CD4-positive, alpha-beta T cell treated with Interleukin-21 for 1 hour (primary cell): ENCODE data around the gene LMOD1.
"Not testable (repeated sequence)": the region's sequence is repeated elsewhere in the genome, so short reads cannot be mapped to it uniquely, and the experiment has no call there.

Experiments
- DNase-seq: peaks from one replicate; pipeline ENCODE4 v3.0.0-alpha.2; 2020

The LMOD1 gene

DNA sequence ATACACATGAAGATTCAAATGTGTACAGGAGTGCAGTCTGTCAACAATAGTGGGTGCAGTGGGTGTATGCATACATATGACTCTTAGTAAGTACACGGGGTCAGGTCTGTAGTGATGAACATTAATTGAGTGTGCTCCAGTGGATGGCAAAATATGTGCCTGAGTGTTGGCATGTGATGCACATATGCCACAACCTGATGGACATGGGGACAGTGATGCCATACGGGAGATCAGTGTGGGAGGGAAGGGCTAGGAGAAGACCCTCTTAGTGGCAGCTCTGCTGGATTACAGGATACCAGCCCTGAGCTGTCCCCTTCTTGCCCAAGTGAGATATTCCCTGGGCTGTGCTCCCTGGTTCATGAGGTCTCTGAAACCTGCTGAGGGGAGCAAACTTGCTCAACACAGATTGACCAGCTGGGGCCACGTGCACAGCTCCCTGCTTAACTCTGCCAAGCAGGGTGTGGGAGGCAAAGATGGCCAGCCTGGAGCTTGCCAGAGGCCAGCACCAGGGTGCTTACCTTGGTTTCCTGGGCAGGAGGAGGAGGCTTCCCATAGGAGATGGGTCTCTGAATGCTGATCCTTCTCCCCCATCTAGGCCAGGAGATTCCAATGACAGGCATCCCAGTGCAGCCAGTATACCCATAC lies 55.4 kb downstream of the LMOD1 start:
- DNase-seq = no peak

DNA sequence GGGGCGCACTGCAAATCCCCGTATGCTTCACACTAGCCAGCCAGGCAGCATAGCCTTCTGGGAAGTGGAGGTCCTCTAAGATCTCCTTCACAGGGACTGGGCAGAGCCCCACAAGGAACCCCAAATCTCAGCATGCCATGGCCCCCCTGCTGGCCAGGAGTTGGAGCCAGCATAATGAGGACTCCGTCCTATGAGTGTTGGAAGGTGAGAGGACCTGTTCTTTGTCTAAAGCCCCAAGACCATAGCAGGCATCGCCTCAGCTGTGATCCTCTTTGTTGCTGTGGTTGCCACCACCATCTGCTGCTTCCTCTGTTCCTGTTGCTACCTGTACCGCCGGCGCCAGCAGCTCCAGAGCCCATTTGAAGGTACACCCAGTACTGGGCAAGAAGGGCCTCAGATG lies 56.1 kb downstream of the LMOD1 start:
- no peak for DNase-seq

DNA sequence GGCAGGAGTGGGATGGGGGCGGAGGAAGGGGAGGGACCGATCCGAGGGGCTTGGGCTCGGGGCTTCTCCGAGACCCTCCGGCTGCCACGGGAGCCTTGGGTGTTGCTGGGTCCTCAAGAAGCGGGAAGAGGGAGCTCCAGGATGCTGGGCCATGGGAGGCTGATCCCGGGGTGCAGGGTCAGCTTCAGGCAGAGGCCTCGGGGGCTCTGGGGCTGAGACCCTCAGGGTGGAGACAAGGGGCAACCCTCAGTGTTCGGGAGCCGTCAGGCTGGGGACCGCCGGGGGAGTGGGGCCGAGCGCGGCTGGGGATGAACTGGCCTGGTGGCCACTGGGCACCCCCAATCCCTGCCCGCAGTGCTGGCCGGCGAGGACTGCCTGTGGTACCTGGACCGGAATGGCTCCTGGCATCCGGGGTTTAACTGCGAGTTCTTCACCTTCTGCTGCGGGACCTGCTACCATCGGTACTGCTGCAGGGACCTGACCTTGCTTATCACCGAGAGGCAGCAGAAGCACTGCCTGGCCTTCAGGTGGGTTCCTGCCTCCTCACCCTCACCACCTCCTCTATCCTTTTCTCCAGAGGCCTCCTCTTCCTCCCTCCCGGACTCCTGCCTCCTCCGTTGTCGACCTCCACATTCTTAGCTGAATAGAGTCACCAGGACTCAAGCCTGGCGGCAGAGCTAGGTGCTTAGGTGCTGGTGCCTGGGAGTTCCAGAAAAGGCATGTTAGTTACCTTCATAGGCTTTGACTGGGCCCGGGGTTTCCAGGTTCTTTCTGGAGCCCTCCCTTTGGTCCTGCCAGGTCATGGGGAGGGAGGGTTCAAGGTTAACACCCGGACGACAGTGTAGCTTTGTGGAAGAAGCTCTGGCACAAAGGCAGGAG lies 57.0 kb downstream of the LMOD1 start:
- no peak for DNase-seq

DNA sequence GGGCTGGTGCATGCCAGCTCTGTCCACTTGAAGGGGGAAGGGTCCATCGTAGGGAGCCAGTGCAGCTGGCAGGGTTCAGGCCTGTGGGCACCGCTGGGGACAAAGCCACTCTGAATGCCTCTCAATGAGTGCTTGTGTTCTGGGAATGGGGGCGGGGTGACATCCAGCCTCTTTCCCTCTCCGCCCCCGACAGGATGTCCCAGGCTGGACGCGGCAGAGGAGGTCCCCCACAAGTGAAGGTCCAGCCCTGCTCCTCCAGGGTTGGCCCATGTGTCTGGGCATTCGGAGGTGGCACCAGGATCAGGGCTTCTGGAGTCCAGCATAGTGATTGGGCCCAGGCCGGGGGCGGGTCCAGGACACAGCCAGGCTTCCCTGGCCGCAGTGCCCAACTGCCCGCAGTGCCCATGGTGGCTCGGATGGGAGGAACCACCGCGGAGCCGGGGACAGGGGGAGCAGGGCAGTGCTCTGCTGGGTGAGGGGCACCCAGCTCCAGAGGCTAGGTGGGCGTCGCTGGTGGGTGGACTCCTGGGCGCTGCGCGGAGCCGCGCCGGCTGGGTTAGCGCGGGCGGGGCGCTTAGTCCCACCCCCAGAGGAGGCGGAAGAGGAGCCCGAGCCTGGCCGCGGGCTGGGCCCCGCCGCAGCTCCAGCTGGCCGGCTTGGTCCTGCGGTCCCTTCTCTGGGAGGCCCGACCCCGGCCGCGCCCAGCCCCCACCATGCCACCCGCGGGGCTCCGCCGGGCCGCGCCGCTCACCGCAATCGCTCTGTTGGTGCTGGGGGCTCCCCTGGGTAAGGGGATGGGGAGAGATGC lies 57.9 kb downstream of the LMOD1 start, which contains the start of gene SHISA4:
SHISA4 (plus strand) TSS at position 617 of the 808 bp plus-strand sequence; CDS start at position 714, 97 bp downstream.
- no peak for DNase-seq

DNA sequence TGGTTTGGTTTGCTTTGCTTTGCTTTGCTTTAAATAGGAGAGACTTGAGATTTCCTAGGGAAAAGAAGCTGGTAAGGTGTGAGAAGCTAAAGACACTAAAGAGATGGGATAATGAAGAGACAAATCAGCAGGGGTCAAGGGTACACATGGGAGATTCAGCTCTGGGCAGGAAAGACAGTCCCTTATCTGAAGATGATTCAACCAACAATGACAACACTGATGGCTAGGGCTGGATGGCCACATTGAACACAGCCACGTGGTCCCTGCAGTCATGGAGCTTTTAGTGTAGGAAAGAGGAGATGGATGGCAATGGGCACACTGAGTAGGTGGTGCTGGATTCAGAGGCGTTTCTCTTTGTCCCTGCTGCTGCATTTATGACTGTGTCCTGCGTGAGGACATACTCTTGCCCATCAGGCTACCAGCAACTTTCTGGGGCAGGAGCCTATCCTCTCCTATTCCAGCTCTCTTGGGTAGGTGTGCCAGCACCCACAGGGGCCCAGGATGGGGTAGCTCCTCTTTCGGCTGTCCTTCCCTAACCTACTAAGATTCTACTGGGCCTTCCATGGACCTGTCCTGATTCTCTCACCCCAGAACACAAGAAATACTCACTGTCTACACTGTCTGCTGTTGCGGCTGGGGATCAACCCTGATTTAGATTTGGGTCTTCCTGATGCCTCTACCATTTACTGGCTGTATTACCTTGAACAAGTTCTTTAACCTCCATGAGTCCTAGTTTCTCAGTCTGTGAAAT lies 59.1 kb downstream of the LMOD1 start:
- DNase-seq = no peak

DNA sequence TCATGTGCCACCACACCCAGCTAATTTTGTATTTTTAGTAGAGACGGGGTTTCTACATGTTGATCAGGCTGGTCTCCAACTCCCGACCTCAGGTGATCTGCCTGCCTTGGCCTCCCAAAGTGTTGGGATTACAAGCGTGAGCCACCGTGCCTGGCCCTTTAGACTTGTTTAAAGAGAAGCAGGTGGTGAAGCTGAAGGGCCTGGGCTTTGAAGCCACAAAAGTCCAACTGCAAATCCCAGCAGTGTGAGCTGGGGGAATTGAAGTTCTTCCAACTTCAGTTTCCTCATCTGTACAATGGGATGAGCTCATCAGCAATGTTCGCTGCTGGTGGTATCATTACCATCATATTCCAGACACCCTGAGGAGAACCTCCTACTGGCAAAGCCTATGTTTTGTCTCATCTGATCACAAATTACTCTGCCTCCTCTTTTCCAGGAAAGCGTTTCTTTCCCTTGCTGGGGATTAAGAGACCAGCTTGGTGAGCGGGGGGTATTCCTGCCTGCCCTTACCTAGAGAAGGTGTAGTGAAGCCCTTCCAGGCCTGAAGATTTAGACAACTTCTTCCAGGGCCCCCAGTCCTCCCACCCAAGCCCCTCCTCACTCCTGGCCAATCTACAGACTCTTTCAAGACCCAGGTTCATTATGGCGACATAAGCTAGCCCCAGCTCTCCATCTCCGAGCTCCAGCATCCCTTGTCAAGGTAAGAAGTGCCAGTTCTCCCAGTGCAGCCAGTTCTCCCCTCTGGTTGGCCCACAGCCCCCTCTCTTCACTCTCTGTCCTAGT lies 60.1 kb downstream of the LMOD1 start:
- DNase-seq = no peak

DNA sequence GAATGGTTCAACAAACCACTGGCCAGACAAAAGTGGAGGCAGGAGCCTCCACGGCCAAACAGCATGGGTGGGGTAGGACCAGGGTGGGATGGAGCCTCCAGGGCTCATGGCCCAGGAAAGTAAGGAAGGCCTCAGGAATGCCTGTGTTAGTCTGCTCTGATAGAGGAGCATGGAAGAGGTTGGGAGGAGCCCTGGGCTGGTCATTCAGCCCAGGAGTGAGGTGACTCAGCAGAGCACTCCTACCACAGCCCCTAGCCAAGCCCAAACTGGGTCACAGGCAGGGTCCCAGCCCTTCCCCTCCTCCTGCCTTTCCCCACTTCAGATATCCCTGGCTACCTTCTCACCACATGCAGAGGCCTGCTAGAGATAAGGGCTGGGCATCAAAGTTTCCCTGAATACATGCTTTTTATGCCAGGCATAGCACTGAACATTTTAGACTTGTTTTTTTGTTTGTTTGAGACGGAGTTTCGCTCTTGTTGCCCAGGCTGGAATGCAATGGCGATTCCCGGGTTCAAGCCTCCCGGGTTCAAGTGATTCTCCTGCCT lies 60.7 kb downstream of the LMOD1 start:
- no peak for DNase-seq

DNA sequence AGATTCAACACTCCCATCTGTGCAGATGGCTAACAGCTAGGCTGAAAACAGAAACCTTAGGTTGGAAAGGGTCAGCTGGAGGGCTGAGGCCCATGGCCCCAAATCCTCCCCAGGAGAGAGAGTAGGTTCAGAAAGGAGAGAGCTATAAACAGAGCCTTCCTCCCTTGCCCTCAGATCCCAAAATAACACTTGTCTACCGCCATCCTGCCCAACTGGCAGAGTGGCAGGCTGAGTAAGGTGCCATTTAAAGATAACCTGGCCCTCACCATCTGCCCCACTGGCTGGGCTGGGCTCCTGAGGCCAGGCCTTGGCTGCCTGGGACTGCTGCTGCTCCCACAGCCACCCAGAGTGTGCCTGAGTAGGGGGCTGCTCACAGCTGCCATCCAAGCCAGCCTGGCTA lies 61.9 kb downstream of the LMOD1 start:
- no peak for DNase-seq

DNA sequence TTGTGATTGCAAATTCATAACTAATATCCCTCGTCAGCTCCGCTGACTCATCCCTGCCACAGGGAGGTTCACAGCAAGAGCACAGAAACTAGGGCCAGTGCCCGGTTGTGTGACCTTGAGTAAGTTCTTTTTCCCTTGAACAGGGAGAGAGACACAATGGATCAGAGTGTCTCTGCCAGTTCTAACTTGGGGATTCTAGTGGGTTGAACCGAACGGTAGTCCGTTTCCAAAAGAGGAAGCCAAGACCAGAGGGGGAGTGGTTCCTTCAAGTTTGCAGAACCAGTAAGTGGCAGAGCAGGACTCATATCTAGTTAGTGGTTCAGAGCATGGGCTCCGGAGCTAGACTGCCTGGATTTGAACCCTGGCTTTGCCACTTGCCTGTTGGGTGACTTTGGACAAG lies 62.6 kb downstream of the LMOD1 start:
- DNase-seq = peak; percentile 14

DNA sequence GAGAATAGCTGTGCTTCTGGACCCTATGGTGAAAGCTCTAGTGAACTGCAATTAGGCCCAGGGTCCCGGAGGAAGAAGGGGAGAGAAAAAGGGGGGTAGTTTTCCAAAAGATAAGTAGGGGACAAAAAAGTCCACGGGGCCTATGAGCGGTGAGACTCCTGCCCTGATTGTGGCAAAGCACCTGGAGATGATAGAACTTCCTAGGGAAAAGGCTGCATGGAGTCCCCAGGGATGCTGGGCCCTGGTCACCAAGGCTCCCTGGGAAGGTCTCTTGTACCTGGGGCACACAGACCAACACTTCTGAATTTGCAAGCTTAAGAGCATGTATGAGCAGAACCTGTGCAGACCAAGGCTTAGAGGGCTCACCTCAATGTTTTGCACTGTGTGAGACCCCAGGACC lies 63.1 kb downstream of the LMOD1 start:
- no peak for DNase-seq

DNA sequence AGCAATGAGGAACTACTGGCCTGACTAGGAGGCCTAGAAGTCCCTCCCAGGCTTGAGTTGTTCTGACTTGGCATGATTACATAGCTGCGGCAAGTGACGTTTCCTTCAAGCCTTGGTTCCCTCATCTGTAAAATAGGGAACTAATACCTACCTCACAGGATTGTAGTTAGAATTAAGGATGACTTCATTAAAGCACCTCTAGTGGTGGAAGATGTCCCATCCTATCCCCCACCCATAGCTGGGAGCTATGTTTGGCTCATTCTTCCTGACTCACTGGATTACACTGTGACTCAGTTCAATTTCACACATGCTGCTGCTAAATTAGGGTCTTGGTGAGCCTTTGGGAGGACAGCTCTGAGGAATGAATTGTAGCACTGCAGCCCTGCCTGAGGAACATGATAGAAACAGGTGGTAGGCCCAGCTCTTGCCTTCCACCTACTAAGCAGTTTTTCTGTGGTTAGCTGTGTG lies 63.6 kb downstream of the LMOD1 start:
- peak; percentile 33 for DNase-seq

DNA sequence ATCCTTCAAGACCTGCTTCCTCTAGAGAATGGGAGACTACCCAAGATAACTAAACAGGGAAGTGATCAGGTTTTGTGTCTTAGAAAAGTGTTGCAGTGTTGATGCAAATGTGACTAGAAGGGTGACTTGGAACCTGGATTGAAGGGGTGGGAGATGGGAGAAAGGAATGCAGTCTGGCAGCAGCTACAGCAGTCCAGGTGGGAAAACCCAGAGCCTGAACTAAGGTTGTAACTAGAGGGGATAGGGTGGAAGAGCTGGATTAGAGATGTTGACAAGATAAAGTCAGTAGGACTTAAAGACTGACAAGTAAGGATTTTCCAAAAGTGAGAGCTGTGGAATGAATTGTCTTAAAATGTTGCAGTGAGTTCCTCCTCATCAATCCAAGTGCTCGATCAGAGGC lies 64.7 kb downstream of the LMOD1 start:
- no peak for DNase-seq

DNA sequence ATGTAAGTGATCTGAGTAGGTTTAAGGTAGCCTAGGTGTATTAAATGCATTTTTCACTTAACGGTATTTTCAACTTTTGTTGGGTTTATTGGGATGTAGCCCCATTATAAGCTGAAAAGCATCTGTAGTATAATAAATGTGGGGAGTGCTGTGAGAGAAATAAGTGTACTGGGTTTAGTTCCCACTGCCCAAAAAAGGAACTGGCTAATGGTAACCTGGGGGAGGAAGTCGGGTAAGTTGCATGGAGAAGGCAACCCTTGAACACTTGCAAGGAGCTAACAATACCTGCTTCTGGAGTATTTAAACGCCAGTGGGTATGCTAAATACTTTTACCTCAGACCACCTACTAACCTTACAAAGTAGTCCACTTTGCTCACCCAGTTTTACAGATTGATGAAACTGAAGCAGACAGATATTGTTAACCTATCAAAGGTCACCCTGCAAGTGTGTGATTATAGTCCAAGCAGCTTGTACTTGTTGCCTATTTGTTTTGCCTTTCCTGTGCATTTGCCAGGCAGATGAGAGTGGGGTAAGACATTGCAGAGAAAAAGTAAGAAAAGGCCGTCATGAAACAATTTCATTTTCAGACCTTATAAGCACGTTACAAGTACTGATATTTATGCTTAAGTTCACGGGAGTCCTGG lies 65.3 kb downstream of the LMOD1 start:
- DNase-seq = no peak

DNA sequence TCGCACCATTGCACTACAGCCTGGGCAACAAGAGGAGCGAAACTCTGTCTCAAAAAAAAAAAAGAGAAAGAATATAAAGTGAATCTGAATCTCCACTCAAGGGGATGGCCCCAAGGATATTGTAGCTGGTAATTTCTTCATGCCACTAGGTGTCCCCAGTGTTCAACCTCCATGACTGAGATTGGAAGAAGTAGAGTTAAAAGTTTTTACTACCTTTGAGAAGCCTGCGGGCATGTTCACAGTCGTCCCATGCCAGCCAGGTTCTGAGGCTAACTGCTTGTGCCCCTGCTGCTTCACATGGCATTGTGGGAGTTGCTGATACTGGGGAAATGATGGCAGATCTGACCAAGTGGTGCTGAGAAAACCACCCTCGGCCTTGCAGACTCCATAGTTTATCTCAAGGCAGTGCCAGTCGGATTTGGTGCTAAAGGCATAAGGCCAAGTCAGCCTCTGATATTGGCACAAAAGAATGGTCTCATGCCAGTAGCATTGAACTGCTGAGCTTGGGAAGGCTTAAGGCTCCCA lies 68.4 kb downstream of the LMOD1 start:
- peak; percentile 19 for DNase-seq

DNA sequence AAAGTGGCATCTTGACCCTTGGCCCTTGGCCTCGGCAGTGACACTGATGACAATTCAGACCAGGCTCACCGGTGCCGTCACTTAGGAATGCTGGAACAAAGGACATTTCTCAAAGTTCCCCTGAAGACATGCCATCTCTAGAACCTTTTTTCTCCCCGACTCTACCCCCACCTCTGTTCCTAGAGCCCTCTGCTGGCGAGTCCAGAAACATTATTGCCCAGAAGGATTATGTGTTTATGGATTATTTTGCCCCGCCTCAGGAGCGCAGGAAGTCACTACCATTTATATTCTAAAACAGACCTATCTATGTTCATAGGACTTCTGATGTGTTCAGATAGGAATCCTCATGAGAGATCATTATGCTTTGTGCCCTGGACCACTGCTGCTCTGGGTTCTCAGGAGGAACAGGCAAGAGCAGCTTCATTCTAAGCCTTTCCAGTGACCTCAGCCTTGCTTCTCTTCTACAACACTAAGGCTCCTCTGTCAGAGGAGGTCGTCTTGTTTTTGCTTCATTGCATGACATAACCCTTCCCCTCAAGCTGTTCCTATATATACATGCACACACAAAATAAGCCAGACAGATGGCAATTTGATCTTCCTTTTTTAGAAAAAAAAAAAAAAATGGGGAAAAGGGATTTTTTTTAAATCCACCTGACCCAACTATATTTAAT lies 70.1 kb downstream of the LMOD1 start:
- no peak for DNase-seq

DNA sequence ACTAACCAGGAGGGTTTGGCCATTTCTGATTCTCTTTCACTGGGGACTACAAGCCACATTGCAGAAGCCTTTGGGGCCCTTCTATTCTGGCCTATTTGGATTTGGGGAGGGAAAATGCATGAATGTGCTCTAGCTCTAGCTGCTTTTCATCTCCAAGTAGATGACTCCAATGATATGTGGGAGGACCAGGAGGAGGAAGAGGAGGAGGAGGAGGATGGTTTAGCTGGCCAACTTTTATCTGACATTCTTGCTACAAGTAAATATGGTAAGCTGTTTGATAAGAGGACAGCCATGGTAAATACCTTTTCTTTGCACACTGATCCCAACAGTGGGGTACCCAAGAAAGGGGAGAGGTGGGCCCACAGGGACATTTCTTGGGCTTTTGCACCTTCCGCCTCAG lies 71.7 kb downstream of the LMOD1 start:
- DNase-seq = no peak

DNA sequence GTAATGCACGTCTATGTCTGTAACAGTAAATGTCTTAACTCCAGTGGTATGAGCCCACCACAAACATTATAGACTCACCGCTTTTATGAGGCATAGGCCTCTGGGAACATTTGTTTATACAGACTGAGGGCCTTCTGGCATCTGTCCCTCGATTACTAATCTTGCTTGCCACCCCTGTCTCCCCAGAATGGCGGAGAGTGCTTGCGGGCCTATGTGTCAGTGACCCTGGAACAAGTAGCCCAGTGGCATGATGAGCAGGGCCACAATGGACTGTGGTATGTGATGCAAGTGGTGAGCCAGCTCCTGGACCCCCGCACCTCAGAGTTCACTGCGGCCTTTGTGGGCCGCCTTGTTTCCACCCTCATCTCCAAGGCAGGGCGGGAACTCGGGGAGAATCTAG lies 76.0 kb downstream of the LMOD1 start:
- no peak for DNase-seq

DNA sequence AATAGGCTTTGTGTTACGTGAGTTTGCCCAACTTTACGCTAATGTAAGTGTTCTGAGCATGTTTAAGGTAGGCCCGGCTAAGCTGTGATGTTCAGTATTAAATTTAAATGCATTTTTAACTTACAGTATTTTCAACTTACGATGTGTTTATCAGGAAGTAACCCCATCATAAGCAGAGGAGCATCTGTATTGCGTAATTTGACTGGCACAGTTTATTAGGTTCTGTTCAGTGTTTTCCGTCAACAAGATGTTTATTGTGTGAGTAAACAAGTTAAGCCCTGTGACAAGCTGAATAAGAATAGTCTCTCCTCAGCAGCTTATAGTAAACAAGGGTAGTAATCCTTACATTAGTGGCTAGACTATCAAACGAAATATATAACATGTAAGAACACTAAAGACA lies 84.9 kb downstream of the LMOD1 start:
- no peak for DNase-seq

DNA sequence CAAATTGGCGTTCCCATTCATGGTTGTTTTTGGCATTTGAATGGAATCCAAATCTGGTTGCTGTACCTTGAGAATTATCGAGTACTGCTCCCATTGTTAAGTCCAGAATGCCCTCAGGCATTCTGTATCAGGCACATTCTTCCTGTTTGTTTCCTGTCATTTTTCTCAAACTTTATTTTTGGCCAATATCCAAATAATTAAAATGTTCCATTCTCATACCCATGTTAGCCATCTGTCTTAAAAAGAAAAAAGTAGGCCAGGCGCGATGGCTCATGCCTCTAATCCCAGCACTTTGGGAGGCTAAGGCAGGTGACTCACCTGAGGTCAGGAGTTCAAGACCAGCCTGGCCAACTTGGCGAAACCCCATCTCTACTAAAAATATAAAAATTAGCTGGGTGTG lies 86.9 kb downstream of the LMOD1 start:
- no peak for DNase-seq

DNA sequence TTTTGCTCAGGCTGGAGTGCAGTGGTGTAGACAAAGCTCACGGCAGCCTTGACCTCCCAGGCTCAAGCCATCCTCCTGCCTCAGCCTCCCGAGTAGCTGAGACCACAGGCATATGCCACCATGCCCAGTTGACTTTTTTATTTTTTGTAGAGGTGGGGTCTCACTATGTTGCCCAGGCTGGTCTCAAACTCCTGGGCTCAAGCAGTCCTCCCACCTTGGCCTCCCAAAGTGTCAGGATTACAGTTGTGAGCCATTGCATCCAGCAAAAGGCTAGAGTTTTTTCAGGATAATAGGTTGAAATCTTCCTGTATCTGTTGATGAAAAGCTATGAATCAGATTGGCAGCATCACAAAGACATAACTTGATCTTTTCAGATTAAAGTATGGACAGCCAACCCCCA lies 89.6 kb downstream of the LMOD1 start:
- DNase-seq = not testable (repeated sequence)
